ENCODE measurements around the gene PRKCZ.

PRKCZ gene

DNA sequence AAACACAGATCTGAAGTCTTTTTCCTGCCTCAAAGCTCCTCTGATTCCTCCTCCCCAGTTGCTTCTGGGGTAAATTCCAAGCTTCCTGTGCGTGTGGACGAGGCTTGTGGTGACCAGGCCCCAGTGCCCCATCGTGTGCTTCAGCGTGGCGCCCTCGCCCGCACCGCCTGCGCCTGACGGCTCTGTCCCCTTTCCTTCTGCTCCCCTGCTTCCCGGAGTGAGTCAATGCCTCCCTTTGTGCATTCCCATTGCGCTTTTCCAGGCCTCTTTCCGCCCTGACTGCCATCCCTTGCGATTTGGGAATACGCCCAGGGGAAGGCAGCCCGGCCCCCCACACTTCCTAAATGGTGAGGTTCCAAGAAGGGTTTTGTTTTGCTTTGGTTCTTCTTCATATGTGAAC is 108.1 kb downstream of the PRKCZ start:
- Histone ChIP-seq H4K20me1 (ENCODE audit: insufficient read depth, low read length) (no peaks in the 10 kb centered on the region), H3K27me3 (ENCODE audit: low read depth, low read length) (no peaks in the 10 kb centered on the region), H3K9me3 (ENCODE audit: insufficient read depth, low read length) (no peaks in the 10 kb centered on the region), H3K4me1 (ENCODE audit: low read length) (no peaks in the 10 kb centered on the region), H2AFZ (ENCODE audit: low read depth, low read length) (no peak overlapping the region), H3K27ac (ENCODE audit: low read length) (no peak overlapping the region), H3K4me2 (ENCODE audit: low read length) (no peak overlapping the region), H3K79me2 (ENCODE audit: low read length) (no peaks in the 10 kb centered on the region), H3K4me3 (ENCODE audit: low read length) (no peak overlapping the region), H3K9ac (ENCODE audit: low read length) (no peak overlapping the region), H3K36me3 (replicated peaks; ENCODE audit: low read depth, low read length) (no peaks in the 10 kb centered on the region)
- TF ChIP-seq EZH2phosphoT487 (IDR thresholded peaks at IDR 0.05; ENCODE audit: low read depth) (no peak), CTCF (IDR thresholded peaks at IDR 0.05; ENCODE audit: low read depth, low read length) (no peak)

- Histone ChIP-seq H3K79me2 (ENCODE audit: low read length) (no peaks in the 10 kb centered on the region), H3K9ac (ENCODE audit: low read length) (no peak overlapping the region), H3K9me3 (ENCODE audit: insufficient read depth, low read length) (no peaks in the 10 kb centered on the region), H3K4me3 (ENCODE audit: low read length) (no peak overlapping the region), H3K27ac (ENCODE audit: low read length) (no peak overlapping the region), H4K20me1 (ENCODE audit: insufficient read depth, low read length) (no peaks in the 10 kb centered on the region), H3K27me3 (ENCODE audit: low read depth, low read length) (no peaks in the 10 kb centered on the region), H3K4me2 (ENCODE audit: low read length) (no peak overlapping the region), H2AFZ (ENCODE audit: low read depth, low read length) (no peak overlapping the region), H3K4me1 (ENCODE audit: low read length) (no peaks in the 10 kb centered on the region), H3K36me3 (replicated peaks; ENCODE audit: low read depth, low read length) (no peaks in the 10 kb centered on the region)
- TF ChIP-seq CTCF (IDR thresholded peaks at IDR 0.05; ENCODE audit: low read depth, low read length) (no peak), EZH2phosphoT487 (IDR thresholded peaks at IDR 0.05; ENCODE audit: low read depth) (no peak)
Observed at GRCh38 chr1:2159124-2159523, 108.9 kb downstream of the PRKCZ start.

DNA sequence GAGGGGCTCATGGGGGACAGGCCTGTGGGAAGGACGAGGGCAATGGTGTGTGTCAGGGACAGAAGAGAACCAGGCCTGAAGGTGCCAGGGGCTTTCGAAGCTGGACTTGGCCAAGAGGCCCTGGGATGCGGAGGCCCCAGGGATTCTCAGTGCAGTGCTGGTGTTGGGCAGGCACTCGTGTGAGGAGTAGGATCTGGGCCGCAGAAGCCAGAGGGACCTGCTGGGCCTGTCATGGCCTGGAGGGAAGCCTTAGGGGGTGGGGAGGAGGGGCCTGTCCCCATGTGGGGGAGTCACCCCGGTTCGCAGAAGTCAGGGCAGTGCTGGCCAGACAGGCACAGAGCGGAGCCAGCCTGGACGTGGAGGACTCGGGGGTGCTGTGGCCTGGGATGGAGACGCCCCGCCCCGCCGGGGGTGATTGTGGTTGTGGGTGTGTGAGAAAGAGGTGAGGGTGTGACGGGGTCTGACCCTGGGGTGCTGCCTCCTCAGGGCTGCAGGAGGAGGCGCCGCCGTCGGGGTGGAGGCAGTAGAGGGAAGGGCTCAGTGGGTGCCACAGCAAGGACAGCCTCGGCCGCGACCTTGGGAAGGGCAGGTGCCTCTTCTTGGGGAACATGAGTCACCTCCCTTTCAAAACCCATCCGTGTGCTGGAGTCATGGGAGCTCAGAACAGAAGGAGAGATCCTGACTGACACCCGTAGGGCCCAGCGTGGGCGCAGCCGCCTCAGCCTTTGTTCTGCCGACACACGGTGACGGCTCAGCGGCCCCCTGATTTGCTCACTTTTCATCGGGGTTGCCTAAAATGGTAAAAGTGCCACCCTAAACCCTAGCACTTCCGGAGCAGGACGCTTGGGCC is 110.5 kb downstream of the PRKCZ start:
- Histone ChIP-seq H3K36me3 (replicated peaks; ENCODE audit: low read depth, low read length) (no peaks in the 10 kb centered on the region), H3K9me3 (ENCODE audit: insufficient read depth, low read length) (no peaks in the 10 kb centered on the region), H3K4me2 (ENCODE audit: low read length) (no peak overlapping the region), H2AFZ (ENCODE audit: low read depth, low read length) (no peak overlapping the region), H3K4me3 (ENCODE audit: low read length) (no peak overlapping the region), H3K9ac (ENCODE audit: low read length) (no peak overlapping the region), H4K20me1 (ENCODE audit: insufficient read depth, low read length) (no peaks in the 10 kb centered on the region), H3K79me2 (ENCODE audit: low read length) (no peaks in the 10 kb centered on the region), H3K27me3 (ENCODE audit: low read depth, low read length) (no peaks in the 10 kb centered on the region), H3K27ac (ENCODE audit: low read length) (no peak overlapping the region), H3K4me1 (ENCODE audit: low read length) (no peaks in the 10 kb centered on the region)
- TF ChIP-seq EZH2phosphoT487 (IDR thresholded peaks at IDR 0.05; ENCODE audit: low read depth) (no peak), CTCF (IDR thresholded peaks at IDR 0.05; ENCODE audit: low read depth, low read length) (no peak)

- Histone ChIP-seq H4K20me1 (ENCODE audit: insufficient read depth, low read length) (no peaks in the 10 kb centered on the region), H3K9me3 (ENCODE audit: insufficient read depth, low read length) (no peaks in the 10 kb centered on the region), H3K27me3 (ENCODE audit: low read depth, low read length) (no peaks in the 10 kb centered on the region), H3K36me3 (replicated peaks; ENCODE audit: low read depth, low read length) (no peaks in the 10 kb centered on the region), H3K9ac (ENCODE audit: low read length) (no peak overlapping the region), H3K27ac (ENCODE audit: low read length) (no peak overlapping the region), H2AFZ (ENCODE audit: low read depth, low read length) (no peak overlapping the region), H3K4me1 (ENCODE audit: low read length) (no peaks in the 10 kb centered on the region), H3K4me3 (ENCODE audit: low read length) (no peak overlapping the region), H3K4me2 (ENCODE audit: low read length) (no peak overlapping the region), H3K79me2 (ENCODE audit: low read length) (no peaks in the 10 kb centered on the region)
- TF ChIP-seq CTCF (IDR thresholded peaks at IDR 0.05; ENCODE audit: low read depth, low read length) (peak; percentile 14; the same call in 1 of the 2 replicates), EZH2phosphoT487 (IDR thresholded peaks at IDR 0.05; ENCODE audit: low read depth) (no peak)
Observed at GRCh38 chr1:2163205-2163604, 113.0 kb downstream of the PRKCZ start.

All from OCI-LY3 (cell line).